ENCODE measurements around the gene MVD.

Gene MVD

DNA sequence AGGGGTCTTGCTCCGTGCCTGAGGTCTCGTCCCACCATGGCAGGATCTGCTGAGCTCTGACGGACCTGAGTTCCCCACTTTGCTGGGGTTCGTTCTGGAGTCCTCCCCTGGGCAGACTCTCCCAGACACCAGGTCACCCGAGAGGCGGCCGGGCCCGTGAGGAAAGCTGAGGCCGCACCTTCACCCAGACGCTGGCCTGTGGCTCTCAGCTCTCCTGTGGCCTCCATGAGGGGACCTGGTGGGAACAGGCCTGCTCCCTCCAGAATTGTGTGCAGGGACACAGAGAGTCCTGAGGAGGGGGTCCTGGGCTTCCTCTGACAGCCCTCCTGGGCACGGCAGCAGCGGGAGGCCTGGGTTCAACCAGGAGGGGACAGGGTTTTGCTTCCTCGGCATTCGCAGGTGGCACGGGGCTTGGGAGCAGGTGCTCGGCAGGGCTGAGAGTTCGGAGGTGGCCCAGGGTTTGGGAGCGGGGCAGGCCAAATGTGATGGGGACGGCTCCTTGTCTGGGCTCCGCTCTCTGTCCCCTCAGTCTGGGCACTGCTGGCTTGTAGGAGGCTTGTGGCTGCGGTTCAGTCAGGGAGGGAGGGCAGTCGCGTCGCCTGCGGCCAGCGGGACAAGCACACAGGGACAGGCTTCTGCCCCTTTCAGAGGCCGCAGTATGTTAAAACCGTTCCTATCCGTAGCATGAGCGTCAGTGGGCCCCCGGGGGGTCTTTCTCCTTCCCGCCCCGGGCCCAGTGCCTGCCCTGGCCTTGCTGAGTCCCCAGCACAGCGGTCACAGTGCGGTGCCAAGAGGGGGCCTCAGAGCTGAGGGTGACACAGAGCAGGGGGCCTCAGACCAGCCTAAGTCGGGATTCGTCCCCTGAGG is 31.6 kb upstream of the MVD start:
- no peak for DNase-seq
- Histone ChIP-seq H3K27me3 (ENCODE audit: insufficient read depth, low read depth, severe bottlenecking) (no peaks in the 10 kb centered on the region), H3K36me3 (no peaks in the 10 kb centered on the region; the same call in 1 of the 2 replicates), H3K9me3 (ENCODE audit: severe bottlenecking) (no peaks in the 10 kb centered on the region), H3K27ac (no peak overlapping the region), H3K4me3 (ENCODE audit: low read depth, low read length) (no peak overlapping the region)
- TF ChIP-seq, protein P1, sequence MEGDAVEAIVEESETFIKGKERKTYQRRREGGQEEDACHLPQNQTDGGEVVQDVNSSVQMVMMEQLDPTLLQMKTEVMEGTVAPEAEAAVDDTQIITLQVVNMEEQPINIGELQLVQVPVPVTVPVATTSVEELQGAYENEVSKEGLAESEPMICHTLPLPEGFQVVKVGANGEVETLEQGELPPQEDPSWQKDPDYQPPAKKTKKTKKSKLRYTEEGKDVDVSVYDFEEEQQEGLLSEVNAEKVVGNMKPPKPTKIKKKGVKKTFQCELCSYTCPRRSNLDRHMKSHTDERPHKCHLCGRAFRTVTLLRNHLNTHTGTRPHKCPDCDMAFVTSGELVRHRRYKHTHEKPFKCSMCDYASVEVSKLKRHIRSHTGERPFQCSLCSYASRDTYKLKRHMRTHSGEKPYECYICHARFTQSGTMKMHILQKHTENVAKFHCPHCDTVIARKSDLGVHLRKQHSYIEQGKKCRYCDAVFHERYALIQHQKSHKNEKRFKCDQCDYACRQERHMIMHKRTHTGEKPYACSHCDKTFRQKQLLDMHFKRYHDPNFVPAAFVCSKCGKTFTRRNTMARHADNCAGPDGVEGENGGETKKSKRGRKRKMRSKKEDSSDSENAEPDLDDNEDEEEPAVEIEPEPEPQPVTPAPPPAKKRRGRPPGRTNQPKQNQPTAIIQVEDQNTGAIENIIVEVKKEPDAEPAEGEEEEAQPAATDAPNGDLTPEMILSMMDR (IDR thresholded peaks at IDR 0.05; ENCODE audit: low read depth, low read length) = no peak

DNA sequence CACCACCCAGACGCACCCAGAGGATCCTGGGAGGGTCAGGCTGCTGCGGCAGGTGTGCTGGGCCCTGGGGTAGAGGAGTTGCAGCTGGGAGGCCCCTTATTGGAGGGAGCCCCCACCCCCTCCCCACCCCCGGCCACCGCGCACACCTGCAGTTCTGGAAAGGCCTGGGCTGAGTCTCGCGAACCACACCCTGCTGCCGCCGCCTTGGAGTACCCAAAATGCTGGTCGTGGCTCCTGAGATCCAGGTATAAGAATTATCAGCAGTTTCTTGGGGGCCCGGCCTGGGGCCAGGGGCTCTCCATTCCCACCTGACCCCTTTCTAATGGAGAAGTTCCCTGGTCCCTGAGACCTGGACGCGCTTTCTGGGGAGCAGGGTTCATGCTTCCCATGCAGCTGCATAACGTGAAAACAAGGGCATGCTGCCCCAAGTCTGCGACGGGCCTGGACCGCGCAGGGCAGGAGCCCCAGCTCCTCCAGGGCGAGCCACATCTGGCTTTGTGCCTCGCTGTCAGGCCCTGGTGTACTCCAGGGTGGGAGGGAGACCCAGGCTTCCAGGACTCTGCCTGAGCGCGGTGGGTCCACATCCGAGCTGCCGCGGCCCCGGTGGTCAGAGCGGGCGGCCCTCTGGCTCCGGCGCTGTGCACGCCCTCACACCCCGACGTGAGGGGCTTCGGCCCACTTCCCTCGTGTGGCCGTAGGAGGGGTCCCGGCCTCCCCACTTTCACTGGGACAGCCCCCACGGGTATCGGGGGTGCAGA is 30.7 kb upstream of the MVD start:
- Histone ChIP-seq H3K36me3 (no peaks in the 10 kb centered on the region; the same call in 1 of the 2 replicates), H3K9me3 (ENCODE audit: severe bottlenecking) (no peaks in the 10 kb centered on the region), H3K27me3 (ENCODE audit: insufficient read depth, low read depth, severe bottlenecking) (no peaks in the 10 kb centered on the region), H3K27ac (no peak overlapping the region), H3K4me3 (ENCODE audit: low read depth, low read length) (no peak overlapping the region)
- TF ChIP-seq, protein P1 (IDR thresholded peaks at IDR 0.05; ENCODE audit: low read depth, low read length) = no peak
- no peak for DNase-seq

DNA sequence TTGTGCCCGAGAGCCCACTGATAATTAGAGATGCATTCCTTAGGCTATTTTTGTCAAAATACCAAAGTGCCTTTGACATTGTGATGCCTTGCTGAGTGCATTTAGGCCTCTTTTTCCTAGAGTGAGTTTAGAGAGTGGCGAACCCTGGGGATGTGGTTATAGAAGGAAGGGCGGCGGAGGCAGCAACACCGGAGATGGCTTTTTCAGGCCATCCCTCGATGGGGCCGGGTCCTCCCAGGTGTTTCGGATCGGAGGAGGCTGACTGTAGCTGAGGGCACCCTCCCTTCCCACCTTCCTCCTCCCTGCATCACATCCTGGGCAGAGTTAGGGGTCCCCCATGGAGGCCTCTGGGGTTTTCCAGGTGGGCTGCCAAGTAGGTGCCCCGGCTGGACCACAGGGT is 30.0 kb upstream of the MVD start:
- Histone ChIP-seq H3K36me3 (no peaks in the 10 kb centered on the region; the same call in 1 of the 2 replicates), H3K4me3 (ENCODE audit: low read depth, low read length) (no peak overlapping the region), H3K27ac (no peak overlapping the region), H3K27me3 (ENCODE audit: insufficient read depth, low read depth, severe bottlenecking) (no peaks in the 10 kb centered on the region), H3K9me3 (ENCODE audit: severe bottlenecking) (no peaks in the 10 kb centered on the region)
- TF ChIP-seq, protein P1 (IDR thresholded peaks at IDR 0.05; ENCODE audit: low read depth, low read length) = no peak
- DNase-seq = no peak

DNA sequence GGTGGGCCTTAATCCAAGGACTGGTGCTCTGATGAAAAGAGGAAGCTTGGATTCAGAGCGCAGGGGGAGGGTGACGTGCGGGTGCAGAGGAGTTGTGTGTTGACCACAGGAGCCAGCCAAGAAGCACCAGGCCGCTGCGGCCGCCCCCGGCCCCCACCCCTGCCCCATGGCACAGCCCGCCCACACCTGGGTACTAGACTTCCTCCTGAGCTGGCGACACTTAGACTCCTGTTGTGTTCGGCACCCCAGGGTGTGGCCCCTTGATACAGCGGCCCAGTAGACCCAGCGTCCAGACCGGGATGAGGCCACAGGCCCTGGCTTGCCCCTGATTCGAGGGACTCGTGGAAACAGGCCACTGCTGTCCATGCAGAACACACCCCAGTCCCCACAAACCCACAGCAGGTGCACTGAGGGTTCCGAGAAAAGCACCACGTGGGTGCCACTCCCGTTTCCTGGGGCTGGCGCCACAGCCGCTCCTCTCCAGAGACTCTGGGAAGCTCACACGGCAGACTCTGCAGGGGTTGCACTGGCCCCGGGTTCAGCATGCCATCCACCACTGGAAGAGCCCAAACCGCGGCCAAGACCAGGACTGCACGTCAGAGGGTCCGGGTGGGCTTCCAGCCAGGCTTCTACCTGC is 29.2 kb upstream of the MVD start:
- no peak for DNase-seq
- H3K9me3 ChIP-seq (ENCODE audit: severe bottlenecking) = no peaks in the 10 kb centered on the region
- H3K27ac ChIP-seq = no peak overlapping the region
- TF ChIP-seq, protein P1 (IDR thresholded peaks at IDR 0.05; ENCODE audit: low read depth, low read length) = no peak
- H3K27me3 ChIP-seq (ENCODE audit: insufficient read depth, low read depth, severe bottlenecking) = no peaks in the 10 kb centered on the region
- H3K4me3 ChIP-seq (ENCODE audit: low read depth, low read length) = no peak overlapping the region
- no peaks in the 10 kb centered on the region for H3K36me3 ChIP-seq

DNA sequence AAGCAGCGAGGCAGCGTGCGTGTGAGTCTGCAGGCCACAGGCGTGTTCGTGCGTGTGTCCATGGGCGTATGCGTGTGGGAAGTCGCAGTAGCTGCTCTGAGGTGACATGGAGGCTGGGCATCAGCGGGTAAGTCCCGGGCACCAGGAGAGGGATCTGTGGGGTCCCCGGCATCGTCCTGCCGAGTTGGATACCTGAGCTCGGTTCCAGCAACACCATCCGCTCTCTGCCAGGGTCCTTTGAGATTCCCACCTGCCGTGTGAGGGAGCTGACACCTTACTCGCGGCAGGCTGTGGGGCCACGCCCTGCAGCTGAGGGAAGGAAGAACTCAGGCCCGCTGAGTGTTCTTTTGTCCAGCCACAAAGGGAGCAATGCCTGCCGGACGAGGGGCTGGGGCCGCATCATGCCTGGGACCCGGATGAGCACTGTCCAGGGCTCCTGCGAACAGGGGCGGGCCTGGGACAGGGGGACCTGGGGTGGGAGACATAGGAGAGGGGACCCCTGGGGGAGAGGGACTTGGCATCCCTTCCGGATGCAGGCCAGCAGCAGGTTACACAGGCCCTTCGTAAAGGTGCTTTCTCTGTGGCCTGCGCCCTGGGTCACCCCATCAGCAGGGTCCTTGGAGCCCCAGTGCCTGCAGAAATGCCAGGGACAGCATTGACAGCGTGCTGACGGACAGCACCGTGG is 28.4 kb upstream of the MVD start:
- TF ChIP-seq, protein P1 (IDR thresholded peaks at IDR 0.05; ENCODE audit: low read depth, low read length) = no peak
- H3K9me3 ChIP-seq (ENCODE audit: severe bottlenecking) = no peaks in the 10 kb centered on the region
- no peaks in the 10 kb centered on the region for H3K27me3 ChIP-seq (ENCODE audit: insufficient read depth, low read depth, severe bottlenecking)
- H3K36me3 ChIP-seq = no peaks in the 10 kb centered on the region
- DNase-seq = no peak
- H3K27ac ChIP-seq = no peak overlapping the region
- no peak overlapping the region for H3K4me3 ChIP-seq (ENCODE audit: low read depth, low read length)

Measured in WERI-Rb-1 (cell line).